Fibroblast of lung (primary cell): ENCODE data around the gene RTN4IP1. TPM values are rescaled to one million over a fixed set of nuclear protein-coding genes. Genes with fewer than 3 reads are reported as not detected.

Experiments used
- DNase-seq, 2 donors: peaks; one replicate each; pipeline versions ENCODE4 v3.0.0 to v3.0.0-alpha.2; 2010; ENCODE audit warnings: low read depth in 2 of 2
- H2AFZ ChIP-seq: 2 replicates; pipeline ENCODE4 v1.5.1; 2012; ENCODE audit warnings: low read length, control low read depth, inconsistent platforms
- H3K27ac ChIP-seq: 2 replicates; pipeline ENCODE4 v1.5.1; 2011; ENCODE audit warnings: low read length, control low read depth; ENCODE audit not compliant: insufficient read depth
- H3K27me3 ChIP-seq: 2 replicates; pipeline ENCODE4 v1.5.1; 2011; ENCODE audit warnings: mild to moderate bottlenecking, low read length; ENCODE audit not compliant: control insufficient read depth, insufficient read depth
- H3K36me3 ChIP-seq: 2 replicates; pipeline ENCODE4 v1.5.1; 2011; ENCODE audit warnings: low read length; ENCODE audit not compliant: control insufficient read depth, insufficient read depth
- H3K4me1 ChIP-seq: 2 replicates; pipeline ENCODE4 v1.5.1; 2011; ENCODE audit warnings: low read length; ENCODE audit not compliant: control insufficient read depth, insufficient read depth; ENCODE audit errors: extremely low read depth
- H3K4me2 ChIP-seq: 2 replicates; pipeline ENCODE4 v1.5.1; 2011; ENCODE audit warnings: low read length, control low read depth; ENCODE audit not compliant: insufficient read depth; ENCODE audit errors: extremely low read depth
- H3K4me3 ChIP-seq, 4 experiments: fragments of 200-600 bp in 1 of 4; sonication (generic) in 1 of 4; replicated peaks in 1 of 4; 2 replicates each; pipeline ENCODE4 v1.5.1; 2011 to 2016; ENCODE audit warnings: low read length in 4 of 4, low read depth in 3 of 4, mild to moderate bottlenecking in 3 of 4, control low read depth in 2 of 4, inconsistent platforms in 1 of 4, mixed read lengths in 1 of 4; ENCODE audit not compliant: insufficient read depth in 1 of 4; ENCODE audit errors: control extremely low read depth in 1 of 4
- H3K79me2 ChIP-seq: 2 replicates; pipeline ENCODE4 v1.5.1; 2012; ENCODE audit warnings: mild to moderate bottlenecking, low read length, inconsistent platforms; ENCODE audit not compliant: control insufficient read depth, insufficient read depth
- H3K9ac ChIP-seq: 2 replicates; pipeline ENCODE4 v1.5.1; 2011; ENCODE audit warnings: mild to moderate bottlenecking, low read length, control low read depth; ENCODE audit not compliant: insufficient read depth
- H3K9me3 ChIP-seq: 2 replicates; pipeline ENCODE4 v1.5.1; 2012; ENCODE audit warnings: low read depth, low read length; ENCODE audit not compliant: control insufficient read depth, insufficient read depth
- H4K20me1 ChIP-seq: 2 replicates; pipeline ENCODE4 v1.5.1; 2011; ENCODE audit warnings: low read length; ENCODE audit not compliant: control insufficient read depth, insufficient read depth; ENCODE audit errors: extremely low read depth
- CTCF ChIP-seq, 2 donors: IDR thresholded peaks in 1 of 2; conservative IDR thresholded peaks in 1 of 2; 1 replicate in 1 of 2; 2 replicates in 1 of 2; pipeline ENCODE4 v1.5.1; 2011 to 2012; ENCODE audit warnings: low read length in 2 of 2, control low read depth in 1 of 2, inconsistent platforms in 1 of 2, low read depth in 1 of 2, mild to moderate bottlenecking in 1 of 2
- EZH2 ChIP-seq: IDR thresholded peaks from 2 replicates; pipeline ENCODE4 v1.5.1; 2012; ENCODE audit warnings: low read length, control low read depth, mild to moderate bottlenecking; ENCODE audit errors: missing control alignments
- polyA plus RNA-seq, 2 donors: library from polyadenylated mRNA; depleted of rRNA in 1 of 2; stranded (reverse) in 1 of 2; unstranded in 1 of 2; fragments of >200 nt; gene quantifications; 2 replicates each; pipeline ENCODE4 v1.2.1, GENCODE V29; 2011 to 2012; ENCODE audit warnings: missing spikeins in 1 of 2
- total RNA-seq: library from RNA; depleted of rRNA; stranded (reverse); fragments of >200 nt; gene quantifications from 2 replicates; pipeline ENCODE4 v1.2.1, GENCODE V29; 2014

RTN4IP1 gene
- total and polyA plus RNA-seq, 2 donors (not counting 1 experiment from before 2014, with no cell fraction given), result 8.4 to 9.2 TPM

GRCh38 chr6:106540907-106541306 is 88.4 kb downstream of the RTN4IP1 start:
- H3K9me3 ChIP-seq, result no peaks in the 10 kb centered on the region

GRCh38 chr6:106540432-106540831 is 88.9 kb downstream of the RTN4IP1 start:
- H2AFZ ChIP-seq, result no peak overlapping the region
- H3K4me3 ChIP-seq, result no peak overlapping the region
- no peak overlapping the region for H3K9ac ChIP-seq
- no peaks in the 10 kb centered on the region for H3K4me1 ChIP-seq
- H3K4me2 ChIP-seq, result no peak overlapping the region
- no peak for DNase-seq
- no peaks in the 10 kb centered on the region for H3K9me3 ChIP-seq
- H3K36me3 ChIP-seq, result no peaks in the 10 kb centered on the region
- no peak overlapping the region for H3K27ac ChIP-seq
- H3K79me2 ChIP-seq, result no peaks in the 10 kb centered on the region
- no peaks in the 10 kb centered on the region for H4K20me1 ChIP-seq
- H3K27me3 ChIP-seq, result no peaks in the 10 kb centered on the region
- TF ChIP-seq EZH2 (no peak), CTCF (conservative IDR thresholded peaks at IDR 0.05 in 1 of 2, IDR thresholded peaks at IDR 0.05 in 1 of 2; ENCODE audit: low read depth in 1 of 2, low read length in 2 of 2) (no peak)

More at GRCh38 chr6:106540907-106541306, 88.4 kb downstream of the RTN4IP1 start:
- H3K36me3 ChIP-seq, result no peaks in the 10 kb centered on the region
- no peaks in the 10 kb centered on the region for H4K20me1 ChIP-seq
- H2AFZ ChIP-seq, result no peak overlapping the region
- TF ChIP-seq EZH2 (no peak), CTCF (conservative IDR thresholded peaks at IDR 0.05 in 1 of 2, IDR thresholded peaks at IDR 0.05 in 1 of 2; ENCODE audit: low read depth in 1 of 2, low read length in 2 of 2) (no peak)
- no peak overlapping the region for H3K4me3 ChIP-seq
- no peak overlapping the region for H3K9ac ChIP-seq
- no peaks in the 10 kb centered on the region for H3K79me2 ChIP-seq
- DNase-seq, result peak in 1 of 2 donors; percentile 62
- H3K4me1 ChIP-seq, result peaks cover under 1% of the 10 kb centered on the region
- H3K27me3 ChIP-seq, result no peaks in the 10 kb centered on the region
- H3K27ac ChIP-seq, result no peak overlapping the region
- H3K4me2 ChIP-seq, result no peak overlapping the region

GRCh38 chr6:106539936-106540335 is 89.4 kb downstream of the RTN4IP1 start:
- Histone ChIP-seq H4K20me1 (no peaks in the 10 kb centered on the region), H3K27me3 (no peaks in the 10 kb centered on the region), H3K4me3 (no peak overlapping the region), H3K4me2 (no peak overlapping the region), H3K4me1 (no peaks in the 10 kb centered on the region), H3K36me3 (no peaks in the 10 kb centered on the region), H3K9me3 (no peaks in the 10 kb centered on the region), H3K27ac (no peak overlapping the region), H2AFZ (no peak overlapping the region), H3K9ac (no peak overlapping the region), H3K79me2 (no peaks in the 10 kb centered on the region)
- DNase-seq, result no peak
- TF ChIP-seq CTCF (conservative IDR thresholded peaks at IDR 0.05 in 1 of 2, IDR thresholded peaks at IDR 0.05 in 1 of 2; ENCODE audit: low read depth in 1 of 2, low read length in 2 of 2) (no peak), EZH2 (no peak)
